Endothelial cell of umbilical vein (primary cell): ENCODE results near the gene STC2.

ENCODE experiments used
- CTCF ChIP-seq, 2 donors: IDR thresholded peaks; 1 replicate in 1 of 2; 2 replicates in 1 of 2; pipeline ENCODE4 v1.5.1; 2011; ENCODE audit warnings: low read length in 2 of 2, mild to moderate bottlenecking in 2 of 2, moderate library complexity in 2 of 2, control low read depth in 1 of 2, inconsistent platforms in 1 of 2, low read depth in 1 of 2; ENCODE audit not compliant: insufficient read depth in 1 of 2; ENCODE audit errors: extremely low read depth in 1 of 2
- EZH2 ChIP-seq: IDR thresholded peaks from 2 replicates; pipeline ENCODE4 v1.6.1; 2012; ENCODE audit warnings: borderline replicate concordance, low read depth, mild to moderate bottlenecking, moderate library complexity, low read length, inconsistent platforms; ENCODE audit not compliant: severe bottlenecking
- FOS ChIP-seq: IDR thresholded peaks from 2 replicates; pipeline ENCODE4 v1.6.1; 2011; ENCODE audit warnings: mild to moderate bottlenecking, low read length, moderate library complexity, borderline replicate concordance; ENCODE audit not compliant: insufficient read depth
- GATA2 ChIP-seq: IDR thresholded peaks from 2 replicates; pipeline ENCODE4 v1.7.0; 2011; ENCODE audit warnings: low read depth, mild to moderate bottlenecking, moderate library complexity, mixed read lengths, low read length; ENCODE audit not compliant: insufficient read length, insufficient read depth
- MAX ChIP-seq: IDR thresholded peaks from 2 replicates; pipeline ENCODE4 v1.6.1; 2011; ENCODE audit not compliant: insufficient read depth, insufficient read length
- POLR2A ChIP-seq: IDR thresholded peaks from 2 replicates; pipeline ENCODE4 v1.6.1; 2012; ENCODE audit warnings: low read depth, mild to moderate bottlenecking, control low read depth, low read length
- POLR2AphosphoS5 ChIP-seq: IDR thresholded peaks from 2 replicates; pipeline ENCODE4 v1.6.1; 2012; ENCODE audit warnings: low read depth, mild to moderate bottlenecking, control low read depth, low read length, moderate library complexity; ENCODE audit not compliant: insufficient read depth

GRCh38 chr5:173339286-173339685 lies 11.1 kb upstream of the STC2 start:
- TF ChIP-seq CTCF (IDR thresholded peaks at IDR 0.05; ENCODE audit: extremely low read depth in 1 of 2, insufficient read depth in 1 of 2, low read depth in 1 of 2, low read length in 2 of 2) (no peak), POLR2AphosphoS5 (no peak), POLR2A (no peak), EZH2 (no peak), FOS (no peak), MAX (no peak), GATA2 (no peak)
